ENCODE results near the gene CTDP1.

Gene CTDP1

GRCh38 chr18:79799619-79800370 lies 120.2 kb downstream of the CTDP1 start:
- DNase-seq, result peak in 4 of 10 donors; percentile 9 to 85 (median 84)
- intact Hi-C loops (cut with DNase I), result no loop called here

GRCh38 chr18:79800371-79801180 lies 121.0 kb downstream of the CTDP1 start:
- peak in 4 of 10 donors; percentile 9 to 87 (median 82) for DNase-seq

GRCh38 chr18:79801217-79801616 lies 121.6 kb downstream of the CTDP1 start:
- DNase-seq, result peak in 4 of 10 donors; percentile 4 to 62 (median 52)
- intact Hi-C loops (cut with DNase I), result no loop called here

More at GRCh38 chr18:79800371-79801180, 121.0 kb downstream of the CTDP1 start:
- intact Hi-C loops (cut with DNase I), result no loop called here

- intact Hi-C loops (cut with DNase I), result no loop called here
- DNase-seq, result peak in 3 of 10 donors; percentile 1 to 32 (median 13)
These were observed 122.0 kb downstream of the CTDP1 start for GRCh38 chr18:79801641-79802040.

GRCh38 chr18:79802298-79802697 lies 122.7 kb downstream of the CTDP1 start:
- intact Hi-C loops (cut with DNase I), result no loop called here
- DNase-seq, result peak in 4 of 10 donors; percentile 21 to 77 (median 55)

- intact Hi-C loops (cut with DNase I), result no loop called here
- peak in 4 of 10 donors; percentile 20 to 75 (median 44) for DNase-seq
These were observed 124.0 kb downstream of the CTDP1 start for GRCh38 chr18:79803611-79804051.
